Brain pericyte (primary cell): ENCODE data around the gene ITSN1.
"Not testable (repeated sequence)": the region's sequence is repeated elsewhere in the genome, so short reads cannot be mapped to it uniquely, and the experiment has no call there.

Source experiments
- DNase-seq: peaks from one replicate; pipeline ENCODE4 v3.0.0-alpha.2; 2012; ENCODE audit warnings: low read depth, low spot score

The ITSN1 gene

DNA sequence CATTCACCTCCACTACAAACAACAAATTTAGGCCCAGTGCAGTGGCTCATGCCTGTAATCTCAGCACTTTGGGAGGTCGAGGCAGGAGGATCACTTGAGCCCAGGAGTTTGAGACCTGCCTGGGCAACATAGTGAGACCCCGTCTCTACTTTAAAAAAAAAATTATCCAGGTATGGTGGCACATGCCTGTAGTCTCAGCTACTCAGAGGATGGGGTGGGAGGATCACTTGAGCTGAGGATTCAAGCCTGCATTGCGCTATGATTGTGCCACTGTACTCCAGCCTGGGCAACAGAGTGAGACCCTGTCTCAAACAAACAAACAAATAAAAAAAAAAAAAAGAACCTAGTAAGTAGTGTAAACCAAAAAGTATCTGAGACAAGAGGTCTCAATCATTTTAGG, 86.8 kb downstream of the ITSN1 start:
- DNase-seq, result not testable (repeated sequence)

DNA sequence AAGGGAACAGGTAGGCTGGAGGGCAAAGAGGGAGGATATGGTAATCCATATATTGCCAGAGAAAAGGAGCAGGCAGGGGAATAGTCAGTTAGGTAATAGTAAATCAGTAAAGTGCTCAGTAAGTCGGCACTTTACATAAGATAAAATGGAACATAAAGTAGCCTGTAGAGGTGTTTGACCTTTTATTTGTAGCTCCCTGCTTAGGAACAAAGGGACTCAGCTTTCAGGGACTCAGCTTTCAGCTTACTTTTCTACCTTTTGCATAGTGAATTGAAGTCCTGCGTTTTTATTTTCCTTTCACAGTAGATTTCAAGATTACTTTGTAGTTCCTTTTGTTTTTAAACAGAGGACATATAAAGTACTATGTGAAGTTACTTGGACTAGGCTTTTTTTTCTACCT, 87.3 kb downstream of the ITSN1 start:
- DNase-seq, result no peak

DNA sequence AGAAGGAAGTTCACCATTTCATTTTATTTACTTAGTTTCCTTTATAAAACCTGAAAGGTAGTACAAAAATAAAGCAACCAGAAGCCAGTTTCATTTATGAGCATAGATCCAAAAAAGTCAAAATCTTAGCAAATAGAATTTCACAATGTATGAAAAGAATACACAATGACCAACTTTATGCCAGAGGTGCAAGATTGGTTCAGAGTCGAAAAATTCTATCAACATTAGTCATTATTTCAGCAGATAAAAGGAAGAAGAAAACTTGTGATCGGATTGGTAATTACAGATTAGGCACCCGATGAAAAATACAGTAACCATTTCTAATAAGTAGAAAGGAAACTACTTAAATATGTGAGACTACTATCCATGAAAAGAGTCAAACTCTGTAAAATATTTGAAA, 89.1 kb downstream of the ITSN1 start:
- no peak for DNase-seq

DNA sequence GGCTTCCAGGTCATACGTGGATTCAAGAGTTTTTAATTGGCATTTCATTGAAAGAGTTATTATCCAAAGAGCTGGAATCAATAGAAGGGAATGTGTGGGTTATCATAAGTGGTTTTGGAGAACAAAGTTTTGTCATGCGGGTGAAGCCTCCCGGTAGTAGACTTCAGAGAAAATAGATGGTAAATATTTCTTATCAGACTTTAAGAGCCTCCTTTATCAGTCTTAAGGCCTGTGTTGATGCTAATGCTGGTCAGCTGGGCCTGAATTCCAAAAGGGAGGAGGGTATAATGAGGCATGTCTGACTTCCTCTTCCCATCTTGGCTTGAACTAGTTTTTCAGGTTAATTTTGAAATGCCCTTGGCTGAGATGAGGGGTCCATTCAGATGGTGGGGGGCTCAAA, 89.7 kb downstream of the ITSN1 start:
- no peak for DNase-seq

DNA sequence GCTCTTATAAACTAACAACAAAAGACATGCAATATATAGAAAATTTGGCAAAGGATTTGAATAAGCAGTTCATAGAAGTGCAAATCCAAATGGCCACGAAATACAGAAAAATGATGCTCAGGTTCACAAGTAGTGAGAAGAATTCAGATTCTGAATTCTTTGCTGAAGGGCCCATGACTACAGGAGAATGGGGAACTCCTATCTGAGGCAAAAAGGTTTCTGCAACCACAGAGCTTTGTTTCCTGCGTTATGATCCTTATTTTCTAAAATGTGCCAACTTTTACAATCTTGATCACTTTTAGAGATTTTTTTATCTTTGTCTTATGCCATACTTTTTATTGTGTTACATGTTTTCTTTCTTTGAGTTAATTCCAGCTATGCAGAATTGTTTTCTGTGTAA, 91.3 kb downstream of the ITSN1 start:
- no peak for DNase-seq

DNA sequence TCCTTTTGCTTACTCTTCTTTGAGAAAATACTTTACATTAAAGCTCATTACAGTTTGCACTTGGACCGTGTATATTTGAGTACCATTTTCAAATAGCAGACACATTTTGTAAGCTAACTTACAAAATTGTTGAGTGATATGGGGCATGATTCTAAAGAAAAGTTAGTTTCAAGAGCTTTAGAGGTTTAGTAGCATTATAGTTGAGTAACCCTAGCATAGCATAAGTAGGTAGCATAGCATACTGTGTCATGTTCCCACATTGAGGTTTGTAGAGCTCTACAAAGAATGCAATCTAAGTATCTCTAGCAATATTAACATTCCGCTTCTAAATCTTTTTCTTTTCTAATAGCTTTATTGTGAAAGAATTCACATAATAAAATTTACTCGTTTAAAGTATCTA, 92.0 kb downstream of the ITSN1 start:
- no peak for DNase-seq

DNA sequence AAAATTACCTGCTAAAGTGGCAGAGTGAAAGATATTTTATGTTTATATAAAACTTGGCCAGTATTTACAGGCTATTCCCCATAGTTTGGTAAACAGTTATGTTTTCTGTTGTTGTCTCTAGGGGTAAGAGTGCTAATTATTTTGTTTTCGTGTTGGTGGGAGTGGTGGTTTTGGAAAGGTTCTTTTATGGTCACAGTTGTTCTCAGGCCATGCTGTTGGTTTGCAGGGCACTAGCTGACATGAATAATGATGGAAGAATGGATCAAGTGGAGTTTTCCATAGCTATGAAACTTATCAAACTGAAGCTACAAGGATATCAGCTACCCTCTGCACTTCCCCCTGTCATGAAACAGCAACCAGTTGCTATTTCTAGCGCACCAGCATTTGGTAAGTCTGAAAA, 92.5 kb downstream of the ITSN1 start:
- no peak for DNase-seq

DNA sequence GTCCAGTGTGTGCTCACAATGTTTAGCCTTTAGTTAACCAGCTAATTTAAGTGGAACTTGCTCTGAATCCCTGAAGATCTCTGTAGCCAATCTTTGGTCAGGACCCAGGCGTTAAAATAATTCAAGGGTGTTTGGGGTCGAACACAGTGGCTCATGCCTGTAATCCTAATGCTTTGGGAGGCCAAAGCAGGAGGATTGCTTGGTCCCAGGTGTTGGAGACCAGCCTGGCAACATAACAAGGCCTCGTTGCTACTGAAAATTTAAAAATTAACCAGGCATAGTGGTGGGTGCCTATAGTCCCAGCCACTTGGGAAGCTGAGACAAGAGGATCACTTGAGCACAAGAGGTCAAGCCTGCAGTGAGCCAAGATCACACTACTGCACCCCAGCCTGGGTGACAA, 94.3 kb downstream of the ITSN1 start:
- DNase-seq, result no peak

DNA sequence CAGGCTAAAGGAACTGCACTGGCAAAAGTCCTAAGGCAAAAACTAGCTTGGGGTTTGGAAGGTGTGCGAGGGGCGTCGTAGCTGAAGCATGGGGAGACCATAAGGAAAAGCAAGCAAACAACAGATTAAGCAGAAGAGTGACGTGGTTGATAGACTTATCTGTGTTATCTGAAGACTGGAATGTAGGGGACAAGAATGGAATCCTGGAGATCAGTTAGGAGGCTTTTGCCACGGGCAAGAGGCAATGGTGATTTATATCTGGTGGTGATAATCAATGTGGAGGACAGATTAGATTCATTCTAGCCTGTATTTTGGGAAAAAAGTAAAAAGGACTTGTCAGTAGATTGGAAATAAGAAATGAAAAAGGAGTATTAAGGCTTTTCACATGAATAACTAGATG, 97.4 kb downstream of the ITSN1 start:
- DNase-seq, result no peak

DNA sequence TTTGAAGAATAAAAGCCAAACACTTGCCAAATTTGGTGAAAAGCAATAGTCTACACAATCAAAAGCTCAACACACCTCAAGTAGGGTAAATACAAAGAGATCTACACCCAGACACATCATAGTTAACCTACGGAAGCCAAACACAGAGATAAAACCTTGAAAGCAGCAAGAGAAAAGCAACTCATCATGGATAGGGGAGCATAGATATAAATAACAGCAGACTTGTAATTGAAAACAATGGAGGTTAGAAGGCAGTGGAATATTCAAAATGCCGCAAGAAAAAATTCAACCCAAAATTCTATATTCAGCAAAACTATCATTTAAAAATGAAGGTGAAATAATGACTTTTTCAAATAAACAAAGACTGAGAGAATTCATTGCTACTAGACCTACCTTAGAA, 105.1 kb downstream of the ITSN1 start:
- no peak for DNase-seq

DNA sequence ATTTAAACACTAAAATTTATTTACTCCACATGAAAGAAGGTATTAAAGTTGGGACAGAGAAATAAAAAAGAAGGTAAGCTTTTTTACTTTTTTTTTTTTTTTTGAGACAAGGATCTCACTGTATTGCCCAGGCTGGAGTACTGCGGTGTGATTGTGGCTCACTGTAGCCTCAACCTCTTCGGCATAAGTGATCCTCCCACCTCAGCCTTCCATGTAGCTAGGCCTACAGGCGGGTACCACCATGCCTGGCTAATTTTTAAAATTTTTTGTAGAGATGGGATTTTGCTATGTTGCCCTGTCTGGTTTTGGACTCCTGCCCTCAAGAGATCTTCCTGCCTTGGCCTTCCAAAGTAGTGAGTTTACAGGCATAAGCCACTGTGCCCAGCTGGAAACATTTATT, 106.6 kb downstream of the ITSN1 start:
- no peak for DNase-seq

DNA sequence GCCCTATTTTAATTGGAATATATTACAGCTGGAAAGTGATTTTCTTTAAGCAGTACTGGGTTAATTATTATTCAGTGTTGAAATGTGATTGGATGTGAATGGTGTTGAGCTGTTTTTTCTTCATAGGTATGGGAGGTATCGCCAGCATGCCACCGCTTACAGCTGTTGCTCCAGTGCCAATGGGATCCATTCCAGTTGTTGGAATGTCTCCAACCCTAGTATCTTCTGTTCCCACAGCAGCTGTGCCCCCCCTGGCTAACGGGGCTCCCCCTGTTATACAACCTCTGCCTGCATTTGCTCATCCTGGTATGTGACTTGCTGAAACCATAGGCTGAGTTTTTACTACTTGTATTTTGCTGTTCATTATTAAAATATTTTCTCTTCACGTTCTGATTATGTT, 107.7 kb downstream of the ITSN1 start:
- no peak for DNase-seq

DNA sequence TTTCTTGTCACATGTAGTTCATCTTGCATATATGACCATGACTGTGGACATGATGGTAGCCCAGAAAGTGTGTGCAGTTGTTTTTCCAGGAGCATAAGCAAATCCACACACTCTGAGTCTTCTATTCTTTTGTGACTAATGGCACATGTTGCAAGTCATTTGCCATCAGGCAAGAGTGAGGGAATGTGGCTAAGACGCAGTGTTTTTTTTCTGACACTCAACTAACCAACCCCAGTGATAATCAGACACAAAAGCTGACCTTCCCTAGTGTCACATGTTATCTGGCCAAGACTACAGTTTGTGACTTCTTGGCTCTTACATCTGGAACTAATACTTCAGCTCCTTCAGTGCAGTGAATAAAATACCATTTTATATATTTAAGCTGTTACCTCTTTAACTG, 108.8 kb downstream of the ITSN1 start:
- DNase-seq, result no peak

DNA sequence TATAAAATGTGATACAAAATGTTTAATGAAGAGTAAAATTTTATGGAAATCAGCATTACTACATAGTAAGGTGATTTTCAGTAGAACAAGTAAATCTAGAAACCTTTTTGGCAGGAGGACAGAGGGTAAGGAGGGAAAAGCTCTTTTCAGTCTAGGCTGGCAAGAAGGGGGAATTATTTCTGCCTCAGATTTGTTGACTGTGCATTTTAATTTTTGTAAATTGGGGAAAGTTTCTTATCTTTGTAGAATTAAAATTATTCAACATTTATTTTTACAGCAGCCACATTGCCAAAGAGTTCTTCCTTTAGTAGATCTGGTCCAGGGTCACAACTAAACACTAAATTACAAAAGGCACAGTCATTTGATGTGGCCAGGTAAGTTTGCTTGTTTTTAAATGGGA, 109.2 kb downstream of the ITSN1 start:
- no peak for DNase-seq

DNA sequence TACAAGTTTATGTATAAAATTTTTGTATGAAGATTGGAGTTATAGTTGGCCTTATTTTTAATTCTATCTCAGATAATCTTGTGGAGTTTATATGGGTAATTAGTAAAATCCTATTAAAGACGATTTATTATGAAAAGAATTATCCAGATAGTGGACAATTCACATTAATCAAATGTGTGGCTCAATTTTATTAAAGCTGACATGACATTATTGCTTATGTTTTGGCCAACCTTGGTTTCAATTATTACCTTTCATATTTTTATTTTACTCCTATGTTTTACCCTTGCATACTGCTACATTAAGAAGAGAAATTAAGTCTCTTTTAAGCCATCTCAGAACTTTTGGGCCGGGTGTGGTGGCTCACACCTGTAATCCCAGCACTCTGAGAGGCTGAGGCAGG, 110.0 kb downstream of the ITSN1 start:
- DNase-seq, result no peak

DNA sequence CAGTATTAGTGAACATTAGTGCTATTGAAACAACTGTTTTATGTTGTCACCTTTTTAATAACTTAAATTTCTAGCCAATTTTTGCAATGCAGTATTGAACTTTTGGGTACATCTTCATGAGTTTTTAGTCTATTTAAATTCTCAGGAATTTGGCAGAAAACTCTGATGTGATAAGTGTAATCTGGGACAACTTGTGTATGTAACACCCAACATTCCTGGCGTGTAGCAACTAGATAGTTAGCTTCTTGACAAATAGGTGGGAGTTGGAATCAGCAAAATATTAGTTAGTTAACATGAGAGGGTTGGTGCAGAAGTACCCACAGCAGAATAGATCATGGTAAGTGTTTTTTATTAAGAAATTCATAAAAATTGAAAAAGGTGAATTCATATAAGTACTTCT, 111.6 kb downstream of the ITSN1 start:
- DNase-seq, result no peak

DNA sequence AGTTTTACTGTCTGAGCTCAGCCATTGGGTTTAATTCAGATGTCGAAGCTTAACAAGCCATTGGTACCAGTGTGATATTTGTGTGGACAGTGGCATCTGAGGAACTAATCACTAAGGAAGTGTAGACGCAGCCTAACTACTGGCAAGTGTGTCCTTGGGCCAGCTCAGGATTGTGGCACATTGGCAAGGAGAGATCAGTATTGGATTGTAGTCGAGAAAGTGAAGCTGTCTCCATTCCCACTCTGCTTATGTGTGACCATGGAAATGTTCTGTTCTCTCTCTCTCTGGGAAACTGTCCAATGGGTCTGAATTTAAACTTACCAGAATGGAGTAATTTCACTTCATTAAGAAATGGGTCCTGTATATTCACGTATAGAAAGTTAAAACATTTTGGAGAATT, 112.2 kb downstream of the ITSN1 start:
- DNase-seq, result no peak

DNA sequence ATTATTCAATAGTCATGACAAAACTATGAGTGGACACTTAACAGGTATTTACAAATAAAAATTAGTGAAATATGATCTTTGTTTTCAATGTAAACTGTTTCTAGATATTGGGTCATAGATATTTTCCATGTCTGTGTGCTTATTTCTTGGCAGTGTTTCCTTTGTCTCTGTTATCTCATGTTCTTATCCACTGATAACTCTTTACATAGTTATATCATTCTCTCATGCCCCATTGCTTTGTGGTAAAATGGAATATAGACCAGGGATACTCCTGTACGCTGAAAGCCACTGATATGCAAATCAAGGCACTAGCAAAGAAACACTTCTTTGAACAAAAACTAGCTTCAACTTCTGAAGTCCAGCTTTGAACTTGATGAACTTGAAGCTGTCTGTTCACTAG, 113.1 kb downstream of the ITSN1 start:
- DNase-seq, result no peak

DNA sequence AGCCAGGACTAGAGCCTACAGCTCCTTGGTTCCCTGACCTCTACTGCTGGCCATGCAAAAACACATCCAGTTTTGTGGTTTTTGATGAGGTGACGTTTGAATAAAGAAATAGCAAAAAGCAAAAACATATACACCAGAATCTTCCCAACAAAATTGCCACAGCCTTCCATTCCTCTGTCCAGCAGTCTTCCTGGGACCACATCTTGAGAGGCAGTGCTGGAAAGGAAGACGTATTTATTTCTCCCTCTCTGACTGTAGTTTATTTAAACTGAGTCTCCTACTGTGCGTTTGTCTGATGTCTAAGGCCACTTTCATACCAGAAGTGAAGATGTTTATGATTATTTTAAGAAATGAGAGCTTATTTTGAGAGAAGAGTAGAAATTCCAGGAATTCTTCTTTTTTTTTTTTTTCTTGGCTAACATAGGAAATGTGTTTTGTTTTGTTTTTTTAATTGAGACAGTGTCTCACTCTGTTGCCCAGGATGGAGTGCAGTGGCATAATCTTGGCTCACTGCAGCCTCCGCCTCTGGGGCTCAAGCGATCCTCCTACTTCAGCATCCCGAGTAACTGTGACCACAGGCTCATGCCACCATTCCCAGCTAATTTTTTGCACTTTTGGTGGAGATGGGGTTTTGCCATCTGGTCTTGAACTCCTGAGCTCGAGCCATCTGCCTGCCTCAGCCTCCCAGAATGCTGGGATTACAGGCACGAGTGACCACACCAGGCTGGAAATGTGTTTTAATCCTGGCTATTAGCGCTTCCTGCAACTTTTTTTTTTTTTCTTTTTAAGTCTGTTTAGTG, 118.5 kb downstream of the ITSN1 start:
- DNase-seq, result peak; percentile 39

DNA sequence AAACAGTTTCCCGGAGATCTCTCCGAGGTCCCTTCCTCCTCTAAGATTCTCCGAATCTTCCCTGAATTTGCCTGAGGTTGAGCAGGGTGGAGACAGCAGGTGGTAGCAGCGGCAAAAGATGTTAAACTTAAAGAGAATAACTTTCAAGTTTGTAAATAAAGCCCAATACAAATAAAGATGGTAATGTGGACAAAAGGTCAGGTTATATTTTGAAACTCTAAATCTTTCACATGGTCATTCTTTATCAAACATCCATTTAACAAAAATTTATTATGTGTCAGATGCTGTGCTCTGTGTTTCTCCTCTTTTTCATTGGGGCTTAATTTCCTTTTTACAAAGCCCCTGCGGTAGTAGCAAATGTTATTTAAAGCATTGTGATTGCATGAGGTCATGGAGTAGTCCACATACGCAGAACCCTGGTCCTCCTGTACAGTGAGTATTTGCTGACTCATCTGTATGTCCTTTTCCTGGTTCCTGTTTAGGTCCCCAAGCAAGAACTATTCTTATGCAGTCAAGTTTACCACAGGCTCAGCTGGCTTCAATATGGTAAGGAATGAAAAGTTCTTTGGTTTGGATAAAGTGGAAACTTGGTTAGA, 119.2 kb downstream of the ITSN1 start:
- DNase-seq, result peak; percentile 80

DNA sequence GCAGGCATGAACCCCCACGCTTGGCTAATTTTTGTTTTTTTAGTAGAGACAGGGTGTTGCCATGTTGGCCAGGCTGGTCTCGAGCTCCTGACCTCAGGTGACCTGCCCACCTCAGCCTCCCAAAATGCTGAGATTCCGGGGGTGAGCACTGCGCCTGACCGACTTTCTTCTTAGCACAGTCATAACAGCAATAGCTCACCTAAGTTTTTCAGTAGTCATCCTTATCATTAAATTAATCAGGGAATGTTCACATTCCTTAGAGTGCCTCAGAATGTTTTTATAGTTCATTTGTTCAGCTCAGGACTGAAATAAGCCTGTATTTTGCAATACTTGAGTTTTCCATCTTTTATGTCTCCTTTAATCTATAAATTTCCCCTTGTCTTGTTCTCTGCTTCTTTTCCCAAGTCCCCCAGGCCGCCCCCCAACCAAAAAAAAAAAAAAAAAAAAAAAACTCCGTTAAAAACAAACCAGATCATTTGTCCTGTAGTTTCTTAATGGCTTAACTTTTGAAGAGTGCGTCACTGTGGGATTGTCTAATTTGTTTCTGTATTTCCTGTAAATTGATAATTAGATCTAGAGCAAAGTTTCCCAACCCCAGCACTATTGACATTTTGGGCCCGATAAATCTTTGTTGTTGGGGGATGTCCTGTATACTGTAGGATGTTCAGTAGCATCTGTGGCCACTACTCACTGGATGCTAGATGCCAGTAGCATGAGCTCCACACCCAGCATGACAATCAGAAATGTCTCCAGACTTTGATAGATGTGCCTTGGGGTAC, 120.7 kb downstream of the ITSN1 start:
- DNase-seq, result no peak

DNA sequence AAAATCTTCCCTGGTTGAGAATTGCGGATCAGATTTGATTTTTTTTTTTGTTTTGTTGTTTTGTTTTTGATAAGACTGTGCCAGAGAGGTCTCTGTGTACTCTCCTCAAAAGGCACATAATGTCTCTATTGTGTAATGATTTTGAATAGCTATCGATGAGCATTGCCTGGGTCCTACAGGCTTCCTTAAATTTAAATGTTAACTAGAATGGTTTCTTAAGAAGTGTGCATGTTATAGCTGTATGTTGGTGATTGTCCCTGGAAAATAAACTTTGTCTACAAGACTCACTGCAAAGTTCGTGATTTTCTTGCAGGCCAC, 121.2 kb downstream of the ITSN1 start:
- DNase-seq, result no peak

DNA sequence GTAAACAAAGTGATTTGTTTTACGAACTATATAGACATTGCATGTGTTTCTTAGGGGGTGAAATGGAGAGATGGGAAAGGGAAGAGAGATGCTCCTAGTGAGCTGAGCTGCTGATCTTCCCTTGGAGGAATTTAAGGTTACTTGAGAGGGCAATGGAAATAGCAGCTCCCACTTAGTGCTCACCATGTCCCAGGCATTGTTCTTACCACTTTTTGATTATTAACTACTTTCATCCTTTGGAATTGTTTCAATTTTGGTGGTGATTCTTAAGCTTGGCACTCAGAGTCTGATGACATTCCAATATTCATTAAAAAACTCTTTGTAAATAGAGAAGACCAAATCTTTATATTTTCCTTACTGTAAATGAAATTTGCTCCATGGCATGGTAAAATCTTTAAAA, 124.9 kb downstream of the ITSN1 start:
- no peak for DNase-seq
